Thymus (tissue), 11 donors: ENCODE results near the gene MEX3D. TPM values are rescaled to one million over a fixed set of nuclear protein-coding genes. Genes with fewer than 3 reads are reported as not detected.
"Not testable (repeated sequence)": the region's sequence is repeated elsewhere in the genome, so short reads cannot be mapped to it uniquely, and the experiment has no call there.

Experiments
- DNase-seq, 9 donors: peaks; one replicate each; pipeline ENCODE4 v3.0.0-alpha.2; 2013; ENCODE audit warnings: low spot score in 9 of 9, low read depth in 6 of 9, missing footprints in 1 of 9
- H3K27ac ChIP-seq, 2 donors: one replicate each; pipeline ENCODE4 v1.5.1; 2013; ENCODE audit warnings: control low read depth in 1 of 2, low read depth in 1 of 2, low read length in 1 of 2, mild to moderate bottlenecking in 1 of 2, moderate library complexity in 1 of 2
- H3K27me3 ChIP-seq, 2 donors: one replicate each; pipeline ENCODE4 v1.5.1; 2013; ENCODE audit warnings: low read length in 1 of 2; ENCODE audit not compliant: control insufficient read depth in 2 of 2, insufficient read depth in 1 of 2
- H3K36me3 ChIP-seq, 2 donors: one replicate each; pipeline ENCODE4 v1.5.1; 2013; ENCODE audit warnings: low read length in 1 of 2, mild to moderate bottlenecking in 1 of 2, moderate library complexity in 1 of 2; ENCODE audit not compliant: control insufficient read depth in 2 of 2, insufficient read depth in 2 of 2
- H3K4me1 ChIP-seq, 2 donors: one replicate each; pipeline ENCODE4 v1.5.1; 2013; ENCODE audit warnings: low read length in 2 of 2; ENCODE audit not compliant: control insufficient read depth in 2 of 2, insufficient read depth in 2 of 2
- H3K4me3 ChIP-seq, 2 donors: one replicate each; pipeline ENCODE4 v1.5.1; 2013; ENCODE audit warnings: low read length in 2 of 2, control low read depth in 1 of 2, mild to moderate bottlenecking in 1 of 2
- H3K9me3 ChIP-seq, 2 donors: one replicate each; pipeline ENCODE4 v1.5.1; 2013; ENCODE audit warnings: low read length in 1 of 2, mild to moderate bottlenecking in 1 of 2; ENCODE audit not compliant: control insufficient read depth in 2 of 2, insufficient read depth in 1 of 2
- WGBS: extraction: QIAGEN DNeasy Blood & Tissue Kit; methylation state at CpG from one replicate; pipeline ENCODE4 v1.1.7; 2013; 5-methylcytosine and 5-hydroxymethylcytosine counted together
- polyA plus RNA-seq: library from polyadenylated mRNA; stranded (reverse); fragments of 200-250 nt; gene quantifications from one replicate; pipeline ENCODE4 v1.2.3, GENCODE V29; 2013
- total RNA-seq: library from RNA; stranded (reverse); fragments of 120-200 nt; gene quantifications from one replicate; pipeline ENCODE4 v1.2.4, GENCODE V29; 2013
- donor health status: healthy.

The MEX3D gene
- total and polyA plus RNA-seq, 2 donors: 5.4 to 13.0 TPM

GRCh38 chr19:1555487-1556389, 12.4 kb downstream of the MEX3D start:
- Histone ChIP-seq H3K27me3 (peaks cover 0 to 2% of the 10 kb centered on the region in 2 donors), H3K4me1 (no peaks in the 10 kb centered on the region), H3K4me3 (no peak overlapping the region), H3K9me3 (peaks cover 0 to 2% of the 10 kb centered on the region in 2 donors), H3K27ac (no peak overlapping the region), H3K36me3 (peaks cover 0 to 12% of the 10 kb centered on the region in 2 donors)
- no peak for DNase-seq
- WGBS: 98% methylated on average over 121 of the region's 121 CpGs

DNA sequence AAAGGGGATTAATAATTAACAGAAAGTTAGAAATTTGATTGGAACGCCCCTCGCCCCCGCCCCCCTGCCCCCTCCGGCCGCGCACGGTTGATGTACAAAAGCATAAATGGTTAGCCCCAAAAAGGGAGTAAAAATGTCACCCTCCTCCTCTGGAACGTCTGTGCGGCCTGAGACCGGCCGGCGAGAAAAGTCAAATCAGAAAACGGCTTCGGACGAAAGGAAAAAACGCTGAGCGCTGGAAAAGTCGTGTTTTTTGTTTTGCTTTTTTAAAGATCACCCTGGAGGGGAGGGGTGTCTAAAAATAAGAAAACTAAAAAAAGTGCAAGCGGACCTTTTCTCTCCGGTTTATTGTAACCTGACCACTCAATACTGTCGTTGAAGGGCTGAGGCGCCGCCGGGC, 13.2 kb downstream of the MEX3D start:
- no peak for DNase-seq
- WGBS: 98% methylated on average over 24 of the region's 24 CpGs
- H3K4me1 ChIP-seq: no peaks in the 10 kb centered on the region
- no peak overlapping the region for H3K4me3 ChIP-seq
- peaks cover 0 to 2% of the 10 kb centered on the region in 2 donors for H3K27me3 ChIP-seq
- H3K27ac ChIP-seq: no peak overlapping the region
- H3K36me3 ChIP-seq: peaks cover 0 to 12% of the 10 kb centered on the region in 2 donors
- peaks cover 0 to 2% of the 10 kb centered on the region in 2 donors for H3K9me3 ChIP-seq

DNA sequence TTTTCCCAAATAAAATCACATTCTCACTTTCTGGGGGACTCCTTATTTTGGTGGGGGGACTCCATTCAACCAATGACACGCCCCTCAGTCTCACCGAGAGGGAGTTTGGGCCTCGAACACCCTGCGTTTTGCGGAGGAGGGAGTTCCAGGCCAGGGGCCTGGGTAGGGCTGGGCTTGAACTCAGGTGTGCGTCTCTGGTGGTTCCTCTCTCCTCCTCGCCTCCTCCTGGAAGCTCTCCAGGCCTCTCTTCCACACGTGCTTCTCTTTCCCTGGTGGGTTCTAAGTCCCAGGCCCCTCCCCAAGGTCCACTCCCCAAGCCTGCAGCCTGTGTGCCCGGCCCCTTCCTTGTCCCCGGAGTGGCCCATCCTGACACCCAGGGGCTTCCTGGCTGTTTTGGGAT, 14.7 kb downstream of the MEX3D start:
- Histone ChIP-seq H3K36me3 (peaks cover 0 to 12% of the 10 kb centered on the region in 2 donors), H3K27ac (no peak overlapping the region), H3K4me1 (no peaks in the 10 kb centered on the region), H3K9me3 (peaks cover 0 to 2% of the 10 kb centered on the region in 2 donors), H3K4me3 (no peak overlapping the region), H3K27me3 (peaks cover 0 to 2% of the 10 kb centered on the region in 2 donors)
- WGBS: 92% methylated on average over 10 of the region's 10 CpGs
- DNase-seq: no peak

DNA sequence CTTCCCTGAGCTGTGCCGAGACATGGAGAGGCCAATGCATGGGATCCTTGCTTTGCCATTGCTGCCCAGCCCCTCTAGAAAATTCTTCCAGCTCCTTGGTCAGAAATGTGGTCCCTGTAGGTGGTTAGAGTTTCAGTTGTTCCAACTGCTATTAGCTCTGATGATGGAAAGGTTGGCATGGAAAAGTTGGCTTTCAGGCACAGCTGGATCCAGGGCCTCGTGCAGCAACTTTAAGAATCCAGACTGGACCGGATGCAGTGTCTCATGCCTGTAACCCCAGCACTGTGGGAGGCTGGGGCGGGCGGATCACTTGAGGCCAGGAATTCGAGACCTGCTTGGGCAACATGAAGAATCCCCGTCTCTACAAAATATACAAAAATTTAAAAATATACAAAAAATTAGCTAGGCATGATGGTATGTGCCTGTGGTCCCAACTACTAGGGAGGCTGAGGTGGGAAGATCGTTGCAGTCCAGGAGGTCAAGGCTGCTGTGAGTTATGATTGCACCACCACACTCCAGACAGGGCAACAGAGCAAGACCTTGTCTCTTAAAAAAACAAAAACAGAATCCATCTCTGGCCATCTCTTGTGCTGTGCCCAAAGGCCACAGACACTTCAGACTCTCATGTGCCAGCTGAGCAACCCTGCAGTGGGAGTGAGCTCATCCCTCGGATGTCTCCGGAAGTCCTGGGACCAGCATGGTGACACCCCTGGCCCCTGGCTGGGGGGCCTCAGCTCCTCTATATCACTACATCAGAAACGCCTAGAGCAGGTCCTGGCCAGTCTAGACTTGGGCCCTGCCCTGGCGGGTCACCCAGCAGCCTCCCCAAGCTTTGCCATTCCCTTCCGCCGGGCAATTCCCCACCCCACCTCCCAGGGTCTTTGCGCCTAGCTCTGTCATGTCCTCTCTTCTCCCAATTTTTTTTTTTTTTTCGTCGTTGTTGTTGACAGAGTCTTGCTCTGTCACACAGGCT, 16.8 kb downstream of the MEX3D start:
- Histone ChIP-seq H3K27ac (no peak overlapping the region), H3K36me3 (peaks cover 0 to 11% of the 10 kb centered on the region in 2 donors), H3K4me3 (no peak overlapping the region), H3K4me1 (no peaks in the 10 kb centered on the region), H3K9me3 (peaks cover 0 to 2% of the 10 kb centered on the region in 2 donors), H3K27me3 (peaks cover 0 to 15% of the 10 kb centered on the region in 2 donors)
- 91% methylated on average over 17 of the region's 17 CpGs for WGBS
- DNase-seq: no peak

- no peaks in the 10 kb centered on the region for H3K4me1 ChIP-seq
- H3K36me3 ChIP-seq: no peaks in the 10 kb centered on the region
- 86% methylated on average over 4 of the region's 4 CpGs for whole genome bisulfite sequencing
- no peak overlapping the region for H3K4me3 ChIP-seq
- no peak for DNase-seq
- H3K27ac ChIP-seq: no peak overlapping the region
- peaks cover 0 to 29% of the 10 kb centered on the region in 2 donors for H3K27me3 ChIP-seq
- peaks cover 0 to 6% of the 10 kb centered on the region in 2 donors for H3K9me3 ChIP-seq
Measured at GRCh38 chr19:1549332-1549945, 18.7 kb downstream of the MEX3D start.

DNA sequence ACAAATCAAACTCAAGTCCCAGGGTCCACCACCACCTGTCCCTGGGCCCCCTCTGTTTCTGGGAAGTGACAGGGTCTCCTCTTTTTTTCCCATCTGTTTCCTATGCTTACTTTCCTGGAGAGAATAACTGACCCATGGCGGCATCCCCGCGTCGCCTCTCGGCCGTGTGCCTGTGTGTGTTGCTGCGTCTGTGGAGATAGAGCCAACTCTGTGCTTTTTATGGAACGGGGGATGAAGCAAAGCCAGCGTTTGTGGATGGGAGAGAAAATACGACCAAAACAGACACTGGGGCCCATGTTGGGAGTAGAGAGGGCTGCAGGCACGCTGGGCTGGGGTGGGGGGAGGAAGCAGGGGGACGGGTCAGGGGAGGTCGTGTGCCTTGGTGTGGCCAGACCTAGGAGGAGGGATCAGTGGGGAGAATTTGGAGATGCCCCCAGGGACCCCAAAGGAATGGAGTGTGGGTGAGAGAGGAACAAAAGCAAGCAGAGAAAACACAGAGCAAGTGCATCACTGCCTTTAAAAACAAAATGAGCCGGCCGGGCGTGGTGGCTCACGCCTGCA, 27.7 kb downstream of the MEX3D start:
- Histone ChIP-seq H3K9me3 (no peaks in the 10 kb centered on the region), H3K27ac (no peak overlapping the region), H3K4me1 (no peaks in the 10 kb centered on the region), H3K4me3 (no peak overlapping the region), H3K27me3 (peaks cover 6 to 53% of the 10 kb centered on the region in 2 donors), H3K36me3 (no peaks in the 10 kb centered on the region)
- no peak for DNase-seq
- 40% methylated on average over 17 of the region's 17 CpGs for WGBS

GRCh38 chr19:1539749-1540148, 28.4 kb downstream of the MEX3D start:
- not testable (repeated sequence) for H3K27ac ChIP-seq, H3K9me3 ChIP-seq, H3K36me3 ChIP-seq, H3K4me3 ChIP-seq, H3K4me1 ChIP-seq, DNase-seq
- 97% methylated on average over 11 of the region's 11 CpGs for WGBS
- H3K27me3 ChIP-seq: peaks cover 6 to 55% of the 10 kb centered on the region in 2 donors

DNA sequence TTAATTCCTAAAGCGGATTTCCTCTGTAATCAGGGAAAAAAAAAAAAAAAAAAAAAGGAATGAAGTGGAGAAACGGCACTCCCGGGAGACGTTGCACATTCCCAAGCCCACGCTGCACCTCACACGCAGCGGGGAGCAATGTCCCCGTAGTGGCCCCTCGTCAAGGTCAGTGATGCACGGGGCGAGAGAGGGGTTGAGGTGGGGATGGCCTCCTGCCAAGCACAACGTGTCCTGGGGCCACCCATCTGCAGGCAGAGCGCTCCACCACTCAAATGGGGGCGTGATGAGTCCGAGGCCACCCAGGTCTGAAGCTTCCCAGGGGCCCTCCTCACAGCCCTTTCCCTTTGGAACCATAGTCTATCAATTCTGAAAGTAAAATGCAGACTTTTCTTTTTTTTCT, 29.1 kb downstream of the MEX3D start:
- WGBS: 69% methylated on average over 15 of the region's 15 CpGs
- Histone ChIP-seq H3K4me3 (no peak overlapping the region), H3K27me3 (peaks cover 6 to 54% of the 10 kb centered on the region in 2 donors), H3K36me3 (no peaks in the 10 kb centered on the region), H3K4me1 (no peaks in the 10 kb centered on the region), H3K27ac (no peak overlapping the region), H3K9me3 (no peaks in the 10 kb centered on the region)
- no peak for DNase-seq
